Measurements from ENCODE around the gene H2AZ2.

- TF ChIP-seq POLR2A (IDR thresholded peaks at IDR 0.05) (no peak), EP300 (IDR thresholded peaks at IDR 0.05; ENCODE audit: low read depth) (no peak)
- TF ChIP-seq, protein P1, sequence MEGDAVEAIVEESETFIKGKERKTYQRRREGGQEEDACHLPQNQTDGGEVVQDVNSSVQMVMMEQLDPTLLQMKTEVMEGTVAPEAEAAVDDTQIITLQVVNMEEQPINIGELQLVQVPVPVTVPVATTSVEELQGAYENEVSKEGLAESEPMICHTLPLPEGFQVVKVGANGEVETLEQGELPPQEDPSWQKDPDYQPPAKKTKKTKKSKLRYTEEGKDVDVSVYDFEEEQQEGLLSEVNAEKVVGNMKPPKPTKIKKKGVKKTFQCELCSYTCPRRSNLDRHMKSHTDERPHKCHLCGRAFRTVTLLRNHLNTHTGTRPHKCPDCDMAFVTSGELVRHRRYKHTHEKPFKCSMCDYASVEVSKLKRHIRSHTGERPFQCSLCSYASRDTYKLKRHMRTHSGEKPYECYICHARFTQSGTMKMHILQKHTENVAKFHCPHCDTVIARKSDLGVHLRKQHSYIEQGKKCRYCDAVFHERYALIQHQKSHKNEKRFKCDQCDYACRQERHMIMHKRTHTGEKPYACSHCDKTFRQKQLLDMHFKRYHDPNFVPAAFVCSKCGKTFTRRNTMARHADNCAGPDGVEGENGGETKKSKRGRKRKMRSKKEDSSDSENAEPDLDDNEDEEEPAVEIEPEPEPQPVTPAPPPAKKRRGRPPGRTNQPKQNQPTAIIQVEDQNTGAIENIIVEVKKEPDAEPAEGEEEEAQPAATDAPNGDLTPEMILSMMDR (IDR thresholded peaks at IDR 0.05), result no peak
Measured at GRCh38 chr7:44796034-44796503, 51.8 kb downstream of the H2AZ2 start.
